ENCODE measurements around the gene PRKCSH. TPM values are rescaled to one million over a fixed set of nuclear protein-coding genes. Genes with fewer than 3 reads are reported as not detected.
"Not testable (repeated sequence)": the region's sequence is repeated elsewhere in the genome, so short reads cannot be mapped to it uniquely, and the experiment has no call there.

PRKCSH gene
- total RNA-seq, 2 donors from 2014 or later, result 78.0 to 82.8 TPM

DNA sequence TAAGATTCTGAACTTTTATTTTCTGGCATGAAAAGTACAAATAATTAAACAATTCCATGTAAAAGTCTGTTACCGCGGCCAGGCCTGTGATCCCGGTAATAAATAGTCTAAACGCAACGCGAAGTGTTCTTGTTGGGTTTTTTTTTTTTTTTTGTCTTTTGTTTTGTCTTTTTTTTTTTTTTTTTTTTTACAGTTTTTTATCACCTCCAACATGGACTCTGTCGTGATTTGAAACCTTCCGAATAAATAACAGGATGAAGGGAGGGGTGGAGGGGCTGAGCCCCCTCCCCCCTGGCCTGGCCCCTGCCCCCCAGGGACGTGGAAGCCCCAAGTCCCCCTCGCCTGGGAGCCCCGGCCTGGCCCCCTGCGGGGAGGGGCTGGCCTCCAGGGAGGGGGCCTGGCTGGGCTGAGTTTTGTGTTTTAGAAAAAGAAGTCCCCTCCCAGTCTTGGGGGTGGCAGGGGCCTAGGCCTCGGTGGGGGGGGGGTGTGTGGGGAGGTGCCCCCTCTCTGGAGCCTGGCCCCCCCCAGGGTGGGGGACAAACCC, 16.0 kb downstream of the PRKCSH start:
- Histone ChIP-seq H3K4me1 (peaks cover 0 to 8% of the 10 kb centered on the region in 2 donors), H3K9me3 (no peaks in the 10 kb centered on the region), H3K36me3 (peaks cover 29% of the 10 kb centered on the region), H3K27me3 (no peaks in the 10 kb centered on the region), H3K4me3 (no peak overlapping the region), H3K27ac (no peak overlapping the region)
- no peak for DNase-seq (ENCODE audit: low spot score)
- TF ChIP-seq, protein P1, sequence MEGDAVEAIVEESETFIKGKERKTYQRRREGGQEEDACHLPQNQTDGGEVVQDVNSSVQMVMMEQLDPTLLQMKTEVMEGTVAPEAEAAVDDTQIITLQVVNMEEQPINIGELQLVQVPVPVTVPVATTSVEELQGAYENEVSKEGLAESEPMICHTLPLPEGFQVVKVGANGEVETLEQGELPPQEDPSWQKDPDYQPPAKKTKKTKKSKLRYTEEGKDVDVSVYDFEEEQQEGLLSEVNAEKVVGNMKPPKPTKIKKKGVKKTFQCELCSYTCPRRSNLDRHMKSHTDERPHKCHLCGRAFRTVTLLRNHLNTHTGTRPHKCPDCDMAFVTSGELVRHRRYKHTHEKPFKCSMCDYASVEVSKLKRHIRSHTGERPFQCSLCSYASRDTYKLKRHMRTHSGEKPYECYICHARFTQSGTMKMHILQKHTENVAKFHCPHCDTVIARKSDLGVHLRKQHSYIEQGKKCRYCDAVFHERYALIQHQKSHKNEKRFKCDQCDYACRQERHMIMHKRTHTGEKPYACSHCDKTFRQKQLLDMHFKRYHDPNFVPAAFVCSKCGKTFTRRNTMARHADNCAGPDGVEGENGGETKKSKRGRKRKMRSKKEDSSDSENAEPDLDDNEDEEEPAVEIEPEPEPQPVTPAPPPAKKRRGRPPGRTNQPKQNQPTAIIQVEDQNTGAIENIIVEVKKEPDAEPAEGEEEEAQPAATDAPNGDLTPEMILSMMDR (IDR thresholded peaks at IDR 0.05), result no peak

GRCh38 chr19:11451871-11452619, 16.6 kb downstream of the PRKCSH start:
- no peaks in the 10 kb centered on the region for H3K9me3 ChIP-seq
- TF ChIP-seq, protein P1 (IDR thresholded peaks at IDR 0.05), result no peak
- no peak overlapping the region for H3K4me3 ChIP-seq
- H3K27me3 ChIP-seq, result no peaks in the 10 kb centered on the region
- no peak for DNase-seq (ENCODE audit: low spot score)
- peaks cover 23% of the 10 kb centered on the region for H3K36me3 ChIP-seq
- peaks cover 0 to 8% of the 10 kb centered on the region in 2 donors for H3K4me1 ChIP-seq
- no peak overlapping the region for H3K27ac ChIP-seq

- Histone ChIP-seq H3K9me3 (no peaks in the 10 kb centered on the region), H3K4me1 (peaks cover 0 to 8% of the 10 kb centered on the region in 2 donors), H3K27ac (no peak overlapping the region), H3K36me3 (peaks cover 15% of the 10 kb centered on the region), H3K27me3 (no peaks in the 10 kb centered on the region), H3K4me3 (no peak overlapping the region)
- TF ChIP-seq, protein P1 (IDR thresholded peaks at IDR 0.05), result no peak
- no peak for DNase-seq (ENCODE audit: low spot score)
Measured at GRCh38 chr19:11452620-11453310, 17.3 kb downstream of the PRKCSH start.

GRCh38 chr19:11453468-11454341, 18.3 kb downstream of the PRKCSH start:
- no peak for DNase-seq (ENCODE audit: low spot score)
- TF ChIP-seq, protein P1 (IDR thresholded peaks at IDR 0.05), result no peak
- Histone ChIP-seq H3K4me3 (no peak overlapping the region), H3K9me3 (no peaks in the 10 kb centered on the region), H3K27ac (no peak overlapping the region), H3K27me3 (no peaks in the 10 kb centered on the region), H3K4me1 (peaks cover 0 to 8% of the 10 kb centered on the region in 2 donors), H3K36me3 (peaks cover 6% of the 10 kb centered on the region)

DNA sequence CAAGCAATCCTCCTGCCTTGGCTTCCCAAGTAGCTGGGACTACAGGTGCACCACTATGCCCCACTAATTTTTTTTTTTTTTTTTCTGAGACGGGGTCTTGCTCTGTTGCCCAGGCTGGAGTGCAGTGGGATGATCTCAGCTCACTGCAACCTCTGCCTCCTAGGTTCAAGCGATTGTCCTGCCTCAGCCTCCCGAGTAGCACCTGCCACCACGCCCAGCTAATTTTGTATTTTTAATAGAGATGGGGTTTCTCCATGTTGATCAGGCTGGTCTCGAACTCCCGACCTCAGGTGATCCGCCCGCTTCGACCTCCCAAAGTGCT, 19.8 kb downstream of the PRKCSH start:
- DNase-seq (ENCODE audit: low spot score); H3K27ac ChIP-seq; H3K27me3 ChIP-seq; H3K36me3 ChIP-seq; H3K4me3 ChIP-seq; H3K4me1 ChIP-seq; H3K9me3 ChIP-seq: not testable (repeated sequence)

Data from right atrium auricular region (tissue), 2 donors.